ENCODE results near the gene SLC39A3. TPM values are rescaled to one million over a fixed set of nuclear protein-coding genes. Genes with fewer than 3 reads are reported as not detected.

SLC39A3 gene
- total and polyA plus RNA-seq, 4 donors, result 22.4 to 56.5 (median 42.7) TPM

DNA sequence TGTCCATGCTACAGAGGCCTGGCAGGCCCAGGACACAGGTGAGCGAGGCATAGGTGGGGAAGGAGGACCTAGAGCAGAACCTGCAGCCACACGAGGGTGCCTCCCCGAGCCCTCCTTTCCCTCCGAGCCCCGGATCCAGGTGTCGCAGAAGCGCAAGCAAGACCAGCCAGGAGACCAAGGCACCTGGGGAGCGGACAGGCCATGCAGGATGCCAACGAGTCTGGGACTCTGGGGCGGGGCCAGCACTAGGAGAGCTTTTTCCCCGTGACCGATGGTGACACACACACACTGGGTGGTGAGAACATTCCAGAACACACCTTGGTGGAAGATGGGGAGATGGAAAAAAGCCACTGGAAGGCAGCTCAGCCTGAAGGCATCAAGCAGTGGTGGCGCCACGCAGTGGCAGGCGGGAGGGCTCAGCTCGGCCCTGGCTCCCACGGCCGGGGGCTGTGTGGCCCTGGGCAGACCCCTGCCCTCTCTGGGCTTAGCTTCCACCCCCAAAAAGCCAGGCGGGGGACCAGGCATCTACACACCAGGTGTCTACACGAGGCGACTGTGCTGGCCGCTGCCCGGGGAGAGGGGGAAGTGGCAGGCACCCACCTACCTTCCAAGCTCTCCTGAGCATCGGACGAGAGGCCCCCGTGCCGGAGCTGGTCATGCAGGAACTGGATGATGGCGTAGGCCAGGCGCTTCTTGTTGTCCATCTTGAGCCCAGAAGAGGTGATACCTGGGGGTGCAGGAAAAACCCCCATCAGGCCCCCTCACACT, 28.7 kb upstream of the SLC39A3 start:
- no peak overlapping the region for H3K4me3 ChIP-seq (ENCODE audit: low read depth, low read length)
- H3K27me3 ChIP-seq (ENCODE audit: control insufficient read depth, insufficient read depth, low read length), result no peaks in the 10 kb centered on the region
- no peak overlapping the region for H3K27ac ChIP-seq (ENCODE audit: low read depth, low read length)
- WGBS (ENCODE audit: insufficient coverage), result 93% methylated on average over 25 of the region's 29 CpGs
- peaks cover 7% of the 10 kb centered on the region for H3K4me1 ChIP-seq (ENCODE audit: control insufficient read depth, insufficient read depth, low read length)
- H3K36me3 ChIP-seq (ENCODE audit: control insufficient read depth, insufficient read depth, low read length), result peaks cover 88% of the 10 kb centered on the region
- no peaks in the 10 kb centered on the region for H3K9me3 ChIP-seq (ENCODE audit: control insufficient read depth, insufficient read depth, low read length)
- no peak for DNase-seq (ENCODE audit: low read depth in 4 of 6, low spot score in 6 of 6)

DNA sequence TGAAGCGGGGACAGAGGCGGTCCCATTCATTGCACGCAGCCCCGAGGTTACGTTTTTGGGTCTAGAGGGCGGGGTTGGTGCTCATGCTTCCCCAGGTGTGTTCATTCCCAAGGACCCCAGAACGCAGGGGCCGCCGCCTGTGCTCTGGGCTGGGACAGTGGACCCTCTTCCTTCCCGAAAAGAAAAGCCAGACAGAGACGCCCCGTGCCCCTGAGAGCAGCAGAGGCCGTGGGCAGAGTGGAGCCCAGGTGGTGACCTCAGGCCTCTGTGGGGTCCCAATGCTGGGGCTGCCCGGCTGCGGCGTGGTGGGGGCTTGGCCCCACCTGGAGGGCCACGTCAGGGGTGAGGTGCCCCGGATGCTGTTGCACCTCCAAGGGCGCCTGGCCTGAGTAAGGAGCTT, 27.9 kb upstream of the SLC39A3 start:
- no peak for DNase-seq (ENCODE audit: low read depth in 4 of 6, low spot score in 6 of 6)
- Histone ChIP-seq H3K9me3 (ENCODE audit: control insufficient read depth, insufficient read depth, low read length) (no peaks in the 10 kb centered on the region), H3K27me3 (ENCODE audit: control insufficient read depth, insufficient read depth, low read length) (no peaks in the 10 kb centered on the region), H3K4me3 (ENCODE audit: low read depth, low read length) (no peak overlapping the region), H3K4me1 (ENCODE audit: control insufficient read depth, insufficient read depth, low read length) (peaks cover 7% of the 10 kb centered on the region), H3K36me3 (ENCODE audit: control insufficient read depth, insufficient read depth, low read length) (peaks cover 96% of the 10 kb centered on the region), H3K27ac (ENCODE audit: low read depth, low read length) (no peak overlapping the region)
- 96% methylated on average over 19 of the region's 19 CpGs for WGBS (ENCODE audit: insufficient coverage)

- peaks cover 7% of the 10 kb centered on the region for H3K4me1 ChIP-seq (ENCODE audit: control insufficient read depth, insufficient read depth, low read length)
- H3K9me3 ChIP-seq (ENCODE audit: control insufficient read depth, insufficient read depth, low read length), result no peaks in the 10 kb centered on the region
- DNase-seq (ENCODE audit: low read depth in 4 of 6, low spot score in 6 of 6), result no peak
- H3K27ac ChIP-seq (ENCODE audit: low read depth, low read length), result no peak overlapping the region
- no peaks in the 10 kb centered on the region for H3K27me3 ChIP-seq (ENCODE audit: control insufficient read depth, insufficient read depth, low read length)
- no peak overlapping the region for H3K4me3 ChIP-seq (ENCODE audit: low read depth, low read length)
- WGBS (ENCODE audit: insufficient coverage), result 92% methylated on average over 31 of the region's 35 CpGs
- peaks cover 96% of the 10 kb centered on the region for H3K36me3 ChIP-seq (ENCODE audit: control insufficient read depth, insufficient read depth, low read length)
Measured at GRCh38 chr19:2766594-2767372, 27.0 kb upstream of the SLC39A3 start.

DNA sequence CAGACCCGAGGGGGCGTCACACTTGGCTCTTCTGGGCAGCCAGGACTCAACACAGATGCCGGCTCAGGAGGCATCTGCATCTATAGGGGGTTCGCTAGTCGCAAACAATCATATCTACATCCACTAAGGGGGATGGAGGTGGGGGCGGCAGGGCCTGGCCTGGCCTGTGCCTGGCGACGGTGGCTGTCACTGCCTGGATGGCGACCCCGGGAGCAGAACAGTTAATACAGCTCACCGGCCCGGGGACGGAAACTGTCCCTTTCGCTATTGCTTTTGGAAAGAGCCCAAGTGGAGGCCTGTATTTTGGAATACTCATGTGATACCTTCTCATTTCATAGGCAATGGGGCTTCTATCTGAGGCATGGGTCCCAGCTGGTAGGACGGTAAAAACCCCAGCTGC, 25.6 kb upstream of the SLC39A3 start:
- DNase-seq (ENCODE audit: low read depth in 4 of 6, low spot score in 6 of 6), result no peak
- H3K36me3 ChIP-seq (ENCODE audit: control insufficient read depth, insufficient read depth, low read length), result peaks cover 98% of the 10 kb centered on the region
- H3K27me3 ChIP-seq (ENCODE audit: control insufficient read depth, insufficient read depth, low read length), result no peaks in the 10 kb centered on the region
- H3K4me3 ChIP-seq (ENCODE audit: low read depth, low read length), result no peak overlapping the region
- no CpG with 5 or more reads among the region's 15 CpGs for WGBS (ENCODE audit: insufficient coverage)
- no peaks in the 10 kb centered on the region for H3K9me3 ChIP-seq (ENCODE audit: control insufficient read depth, insufficient read depth, low read length)
- H3K4me1 ChIP-seq (ENCODE audit: control insufficient read depth, insufficient read depth, low read length), result peaks cover 3% of the 10 kb centered on the region
- H3K27ac ChIP-seq (ENCODE audit: low read depth, low read length), result no peak overlapping the region

GRCh38 chr19:2764945-2765344, 25.1 kb upstream of the SLC39A3 start:
- peaks cover 94% of the 10 kb centered on the region for H3K36me3 ChIP-seq (ENCODE audit: control insufficient read depth, insufficient read depth, low read length)
- H3K27me3 ChIP-seq (ENCODE audit: control insufficient read depth, insufficient read depth, low read length), result no peaks in the 10 kb centered on the region
- no peak overlapping the region for H3K4me3 ChIP-seq (ENCODE audit: low read depth, low read length)
- H3K4me1 ChIP-seq (ENCODE audit: control insufficient read depth, insufficient read depth, low read length), result no peaks in the 10 kb centered on the region
- H3K9me3 ChIP-seq (ENCODE audit: control insufficient read depth, insufficient read depth, low read length), result no peaks in the 10 kb centered on the region
- no peak for DNase-seq (ENCODE audit: low read depth in 4 of 6, low spot score in 6 of 6)
- WGBS (ENCODE audit: insufficient coverage), result 94% methylated on average over 20 of the region's 21 CpGs
- no peak overlapping the region for H3K27ac ChIP-seq (ENCODE audit: low read depth, low read length)

GRCh38 chr19:2763687-2764086, 23.9 kb upstream of the SLC39A3 start:
- no peak overlapping the region for H3K27ac ChIP-seq (ENCODE audit: low read depth, low read length)
- no peaks in the 10 kb centered on the region for H3K4me1 ChIP-seq (ENCODE audit: control insufficient read depth, insufficient read depth, low read length)
- peaks cover 94% of the 10 kb centered on the region for H3K36me3 ChIP-seq (ENCODE audit: control insufficient read depth, insufficient read depth, low read length)
- no peaks in the 10 kb centered on the region for H3K27me3 ChIP-seq (ENCODE audit: control insufficient read depth, insufficient read depth, low read length)
- no peaks in the 10 kb centered on the region for H3K9me3 ChIP-seq (ENCODE audit: control insufficient read depth, insufficient read depth, low read length)
- DNase-seq (ENCODE audit: low read depth in 4 of 6, low spot score in 6 of 6), result no peak
- no peak overlapping the region for H3K4me3 ChIP-seq (ENCODE audit: low read depth, low read length)
- 96% methylated on average over 10 of the region's 12 CpGs for WGBS (ENCODE audit: insufficient coverage)

- WGBS (ENCODE audit: insufficient coverage), result 94% methylated on average over 23 of the region's 23 CpGs
- no peak for DNase-seq (ENCODE audit: low read depth in 4 of 6, low spot score in 6 of 6)
- Histone ChIP-seq H3K4me1 (ENCODE audit: control insufficient read depth, insufficient read depth, low read length) (no peaks in the 10 kb centered on the region), H3K27me3 (ENCODE audit: control insufficient read depth, insufficient read depth, low read length) (no peaks in the 10 kb centered on the region), H3K36me3 (ENCODE audit: control insufficient read depth, insufficient read depth, low read length) (peaks cover 94% of the 10 kb centered on the region), H3K27ac (ENCODE audit: low read depth, low read length) (no peak overlapping the region), H3K9me3 (ENCODE audit: control insufficient read depth, insufficient read depth, low read length) (no peaks in the 10 kb centered on the region), H3K4me3 (ENCODE audit: low read depth, low read length) (no peak overlapping the region)
Measured at GRCh38 chr19:2762783-2763496, 23.1 kb upstream of the SLC39A3 start.

GRCh38 chr19:2761876-2762782, 22.3 kb upstream of the SLC39A3 start:
- DNase-seq (ENCODE audit: low read depth in 4 of 6, low spot score in 6 of 6), result no peak
- Histone ChIP-seq H3K9me3 (ENCODE audit: control insufficient read depth, insufficient read depth, low read length) (no peaks in the 10 kb centered on the region), H3K27me3 (ENCODE audit: control insufficient read depth, insufficient read depth, low read length) (no peaks in the 10 kb centered on the region), H3K36me3 (ENCODE audit: control insufficient read depth, insufficient read depth, low read length) (peaks cover 94% of the 10 kb centered on the region), H3K27ac (ENCODE audit: low read depth, low read length) (no peak overlapping the region), H3K4me1 (ENCODE audit: control insufficient read depth, insufficient read depth, low read length) (no peaks in the 10 kb centered on the region), H3K4me3 (ENCODE audit: low read depth, low read length) (no peak overlapping the region)
- 94% methylated on average over 39 of the region's 43 CpGs for WGBS (ENCODE audit: insufficient coverage)

GRCh38 chr19:2761309-2761677, 21.5 kb upstream of the SLC39A3 start:
- DNase-seq (ENCODE audit: low read depth in 4 of 6, low spot score in 6 of 6), result no peak
- Histone ChIP-seq H3K9me3 (ENCODE audit: control insufficient read depth, insufficient read depth, low read length) (no peaks in the 10 kb centered on the region), H3K27ac (ENCODE audit: low read depth, low read length) (no peak overlapping the region), H3K4me1 (ENCODE audit: control insufficient read depth, insufficient read depth, low read length) (no peaks in the 10 kb centered on the region), H3K4me3 (ENCODE audit: low read depth, low read length) (no peak overlapping the region), H3K36me3 (ENCODE audit: control insufficient read depth, insufficient read depth, low read length) (peaks cover 94% of the 10 kb centered on the region), H3K27me3 (ENCODE audit: control insufficient read depth, insufficient read depth, low read length) (no peaks in the 10 kb centered on the region)
- WGBS (ENCODE audit: insufficient coverage), result 84% methylated on average over 14 of the region's 16 CpGs

Measured in spinal cord (tissue), 10 donors.